NK-92 (cell line): ENCODE results near the gene TJP3.

Experiments
- DNase-seq: peaks from one replicate; lab custom pipeline; 2025; ENCODE audit not compliant: unreplicated experiment; lab: John Stamatoyannopoulos, UW

TJP3 gene

DNA sequence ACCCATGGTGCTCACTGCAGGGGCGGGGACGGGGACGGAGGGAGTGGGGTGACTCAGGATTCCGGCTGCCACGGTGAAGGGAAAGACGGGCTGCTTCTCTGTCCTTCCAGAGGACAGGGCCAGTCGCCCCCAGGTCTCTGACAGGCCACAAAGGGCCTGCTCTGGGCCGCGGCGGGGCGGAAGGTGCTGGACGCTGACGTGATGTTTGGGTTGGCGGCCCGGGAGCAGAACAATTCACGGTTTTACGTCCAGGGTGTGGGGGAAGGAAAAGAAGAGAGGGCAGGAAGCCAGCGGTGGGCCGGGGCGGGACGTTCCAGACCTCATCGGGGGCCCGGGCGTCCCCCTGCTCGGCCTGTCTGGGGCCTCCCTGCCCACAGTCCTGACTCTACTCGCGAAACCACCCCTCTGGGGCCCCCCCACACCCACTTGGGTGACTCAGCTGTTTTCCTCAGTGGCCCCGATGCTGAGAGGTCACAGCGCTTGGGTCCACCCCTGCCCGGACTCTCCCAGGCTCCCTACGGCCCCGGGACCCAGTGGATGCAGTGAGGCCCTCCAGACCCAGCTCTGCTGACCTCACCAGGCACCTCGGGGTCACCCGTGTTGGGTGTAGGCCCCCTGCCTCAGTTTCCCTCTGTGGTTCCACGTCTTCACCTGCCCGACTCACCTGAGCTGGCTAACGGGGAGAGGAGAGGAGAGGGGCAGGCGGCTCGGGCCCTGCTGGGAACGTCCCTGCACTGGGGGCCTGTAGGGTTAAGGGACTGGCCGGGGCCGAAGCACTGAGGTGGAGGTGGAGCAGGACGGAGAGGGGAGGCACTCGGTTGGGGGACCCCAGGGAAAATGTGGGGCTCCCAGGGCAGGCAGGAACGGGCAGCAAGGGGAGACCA lies 37.1 kb upstream of the TJP3 start:
- no peak for DNase-seq

DNA sequence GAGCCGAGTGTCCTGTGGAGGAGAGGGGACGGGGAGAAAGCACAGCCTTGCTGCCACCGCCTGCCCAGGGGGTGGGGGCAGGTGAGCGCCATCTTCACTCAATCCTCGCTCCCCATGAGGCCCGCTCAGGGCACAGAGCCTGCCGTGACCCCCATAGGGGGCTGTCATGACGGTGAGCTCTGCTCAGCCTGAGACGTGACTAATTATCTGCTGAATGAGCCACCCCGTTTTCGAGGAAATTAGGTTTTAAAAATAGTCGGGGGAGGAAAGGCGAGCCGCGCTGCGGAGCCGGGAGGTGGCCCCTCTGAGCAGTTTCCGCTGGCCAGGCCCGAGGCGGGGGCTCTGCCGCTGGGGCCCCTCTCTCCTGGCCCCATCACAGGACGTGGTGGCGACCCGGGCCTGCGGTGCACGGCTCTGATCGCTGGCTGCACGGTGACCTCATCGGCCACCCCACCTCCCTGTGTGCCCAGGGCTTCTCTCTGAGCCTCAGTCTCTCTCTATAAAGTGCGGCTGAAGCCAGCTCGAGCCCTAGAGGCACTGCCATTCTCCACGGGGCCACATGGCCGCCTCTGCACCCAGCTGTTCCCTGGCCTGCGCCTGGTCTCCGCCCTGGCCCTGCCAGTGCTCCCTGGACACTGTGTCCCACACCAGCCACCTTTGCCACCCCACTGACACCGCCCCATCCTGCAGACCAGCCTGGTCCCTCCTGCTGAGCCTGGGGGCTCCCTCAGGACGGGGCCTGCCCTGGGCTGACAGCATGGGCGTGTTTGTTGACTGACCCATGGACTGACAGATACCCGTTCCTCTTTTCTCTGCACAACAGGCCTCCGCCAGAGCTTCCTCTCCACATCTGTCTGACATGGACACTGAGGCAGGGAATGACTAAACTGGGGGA lies 36.3 kb upstream of the TJP3 start:
- DNase-seq = no peak

DNA sequence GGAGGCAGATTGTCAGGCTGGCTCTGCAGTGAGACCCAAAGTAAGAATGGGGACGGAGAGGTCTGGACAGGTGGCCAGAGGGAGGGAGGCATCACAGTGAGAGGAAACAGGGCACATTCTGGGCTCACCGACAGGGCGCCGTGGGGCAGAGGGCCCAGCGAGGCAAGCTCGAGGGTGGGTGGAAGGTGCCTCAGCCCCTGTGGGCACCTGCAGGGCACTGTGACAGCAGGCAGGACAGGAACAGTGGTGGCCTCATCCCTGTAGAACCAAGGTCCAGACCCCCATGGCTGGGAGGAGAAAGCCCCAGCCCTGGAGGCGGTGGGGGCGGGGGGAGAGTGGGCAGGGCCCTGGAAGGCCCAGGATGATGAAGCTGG lies 35.6 kb upstream of the TJP3 start:
- no peak for DNase-seq

DNA sequence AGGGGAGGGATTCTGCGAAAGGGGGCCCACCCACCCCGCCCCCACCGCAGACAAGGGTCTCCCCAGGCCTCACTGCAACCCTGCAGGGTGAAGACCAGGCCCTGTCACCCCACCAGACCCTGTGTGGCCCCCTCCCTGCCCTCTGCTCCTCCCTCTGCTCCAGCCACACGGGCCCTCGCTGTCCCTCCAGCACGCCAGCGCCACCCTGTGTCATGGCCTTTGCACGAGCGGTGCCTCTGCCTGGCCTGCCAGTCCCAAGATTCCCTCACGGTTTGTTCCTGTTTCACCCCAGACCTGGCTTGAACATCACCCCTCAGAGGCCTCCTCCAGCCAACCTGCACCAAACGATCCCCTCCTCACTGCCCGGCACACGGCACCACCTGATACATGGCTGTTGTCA lies 35.2 kb upstream of the TJP3 start:
- no peak for DNase-seq

DNA sequence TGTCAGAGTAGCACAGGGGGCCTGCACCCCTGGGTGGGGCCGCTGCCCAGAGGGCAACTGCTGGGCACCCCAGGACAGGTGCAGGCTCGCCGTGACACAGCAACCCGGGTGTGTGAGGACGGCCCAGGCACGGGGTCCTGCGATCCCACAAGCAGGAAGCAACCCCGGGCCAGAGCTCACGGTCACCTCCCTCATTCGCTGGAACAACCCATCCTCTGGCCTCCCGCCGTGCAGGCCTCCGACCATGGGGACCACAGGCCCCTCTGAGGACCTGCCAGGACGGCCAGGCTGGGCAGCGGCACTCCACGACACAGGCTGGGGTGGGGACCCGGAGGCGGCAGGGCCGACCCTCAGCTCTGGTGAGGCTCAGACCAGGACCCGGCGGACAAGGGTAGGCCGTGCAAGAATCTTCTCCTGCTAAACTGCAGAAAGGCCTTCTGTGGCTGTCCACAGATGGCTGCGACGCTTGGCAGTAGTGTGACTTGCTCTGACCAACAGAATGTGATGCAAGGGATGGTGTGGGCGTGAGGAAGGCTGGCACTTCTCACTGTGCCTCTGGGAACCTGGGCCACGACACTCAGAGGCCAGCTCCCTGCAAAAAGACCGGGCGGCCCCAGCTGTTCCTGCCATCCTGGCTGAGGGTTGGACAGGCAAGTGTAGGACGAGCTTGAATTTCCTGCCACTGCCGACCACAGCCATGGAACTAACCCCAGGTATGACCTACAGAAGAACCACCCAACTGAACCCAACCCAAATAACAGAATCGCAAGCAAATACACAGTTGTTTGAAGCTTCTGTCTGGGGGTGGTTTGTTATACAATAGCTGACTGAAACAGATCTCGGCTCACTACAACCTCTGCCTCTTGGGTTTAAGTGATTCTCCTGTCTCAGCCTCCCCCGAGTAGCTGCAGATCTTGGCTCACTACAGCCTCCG lies 34.4 kb upstream of the TJP3 start:
- no peak for DNase-seq

DNA sequence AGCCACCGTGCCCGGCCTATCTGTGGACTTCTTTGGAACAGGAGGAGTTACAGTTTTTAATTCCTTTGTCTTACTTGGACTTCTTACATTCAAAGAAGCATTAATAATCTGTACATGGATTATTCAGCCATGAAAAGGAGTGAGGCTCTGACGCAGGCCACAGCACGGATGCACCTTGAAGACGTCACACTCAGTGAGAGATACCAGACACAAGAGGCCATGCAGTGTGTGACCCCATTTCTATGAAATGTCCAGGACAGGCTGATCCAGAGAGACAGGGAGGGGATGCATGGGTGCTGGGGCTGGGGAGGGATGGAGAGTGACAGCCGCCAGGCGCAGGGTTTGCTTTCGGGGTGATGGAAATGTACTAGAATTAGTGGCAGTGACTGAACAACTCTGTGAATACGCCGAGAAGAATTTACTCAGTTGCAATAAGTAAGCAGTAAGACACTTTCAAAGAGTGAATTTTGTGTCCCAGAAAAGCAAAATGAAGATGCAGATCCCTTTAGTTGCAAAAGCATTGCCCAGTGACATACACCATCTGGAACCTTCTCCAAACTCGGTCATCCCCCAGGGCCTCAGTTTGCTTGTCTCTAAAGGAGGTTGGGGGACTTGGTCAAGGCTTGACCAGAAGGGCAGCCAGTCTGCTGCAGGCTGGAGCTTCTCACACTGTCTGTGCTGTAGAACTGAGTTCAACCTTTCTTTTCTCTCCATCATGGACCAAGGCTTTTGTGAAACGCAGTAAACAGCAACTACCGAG lies 33.2 kb upstream of the TJP3 start:
- no peak for DNase-seq

DNA sequence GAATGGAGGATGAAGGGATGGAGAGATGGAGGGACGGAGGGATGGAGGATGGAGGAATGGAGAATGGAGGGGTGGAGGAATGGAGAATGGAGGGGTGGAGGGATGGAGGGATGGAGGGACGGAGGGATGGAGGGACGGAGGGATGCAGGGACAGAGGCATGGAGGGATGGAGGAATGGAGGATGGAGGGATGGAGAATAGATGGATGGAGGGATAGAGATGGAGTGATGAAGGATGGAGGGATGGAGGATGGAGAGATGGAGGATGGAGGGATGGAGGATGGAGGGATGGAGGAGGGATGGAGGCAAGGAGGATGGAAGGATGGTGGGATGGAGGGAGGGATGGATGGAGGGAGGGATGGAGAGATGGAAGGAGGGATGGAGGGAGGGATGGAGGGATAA lies 30.0 kb upstream of the TJP3 start:
- DNase-seq = no peak

GRCh38 chr19:3679138-3679537 lies 29.0 kb upstream of the TJP3 start:
- no peak for DNase-seq

GRCh38 chr19:3679581-3679980 lies 28.6 kb upstream of the TJP3 start:
- no peak for DNase-seq

GRCh38 chr19:3680939-3681338 lies 27.2 kb upstream of the TJP3 start:
- DNase-seq = no peak

DNA sequence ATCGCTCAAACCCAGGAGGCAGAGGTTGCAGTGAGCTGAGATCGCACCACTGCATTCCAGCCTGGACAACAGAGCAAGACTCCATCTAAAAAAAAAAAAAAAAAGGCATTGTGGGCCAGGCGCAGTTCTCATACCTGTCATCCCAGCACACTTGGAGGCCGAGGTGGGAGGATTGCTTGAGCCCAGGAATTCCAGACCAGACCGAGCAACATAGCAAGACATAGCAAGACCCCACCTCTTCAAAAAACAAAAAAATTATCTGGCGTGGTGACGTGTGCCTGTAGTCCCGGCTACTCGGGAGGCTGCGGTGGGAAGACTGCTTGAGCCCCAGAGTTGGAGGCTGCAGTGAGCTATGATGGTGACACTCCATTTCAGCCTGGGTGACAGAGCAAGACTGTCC lies 25.9 kb upstream of the TJP3 start:
- no peak for DNase-seq

GRCh38 chr19:3682741-3683404 lies 25.3 kb upstream of the TJP3 start:
- DNase-seq = no peak

- DNase-seq = no peak
Observed at GRCh38 chr19:3683405-3684053, 24.7 kb upstream of the TJP3 start.

- DNase-seq = no peak
Observed at GRCh38 chr19:3684054-3684816, 23.9 kb upstream of the TJP3 start.

GRCh38 chr19:3684817-3685410 lies 23.3 kb upstream of the TJP3 start:
- no peak for DNase-seq

DNA sequence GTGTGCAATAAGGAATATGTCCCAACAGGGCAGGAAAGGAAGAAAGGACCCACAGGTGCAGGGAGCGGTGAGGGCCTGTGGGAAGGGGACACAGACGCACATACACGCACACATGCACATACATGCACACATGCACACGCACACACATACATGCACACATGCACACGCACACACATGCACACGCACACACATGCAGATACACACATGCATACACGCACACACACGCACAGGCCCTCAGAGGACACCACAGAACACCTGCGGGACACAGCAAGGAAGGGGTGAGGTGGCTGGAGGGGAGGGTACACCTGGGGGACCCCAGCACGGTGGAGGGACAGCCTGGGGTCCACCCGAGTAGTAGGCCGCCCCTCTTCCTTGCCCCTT lies 20.8 kb upstream of the TJP3 start:
- no peak for DNase-seq

GRCh38 chr19:3687774-3688706 lies 20.1 kb upstream of the TJP3 start:
- no peak for DNase-seq
